Suprapubic skin (tissue), 4 donors: ENCODE data around the gene EYA2.

Experiments used
- POLR2A ChIP-seq, 2 donors: fragments of 450-650 bp; IDR thresholded peaks; one replicate each; pipeline ENCODE4 v1.6.1; 2017; ENCODE audit warnings: antibody characterized with exemption in 2 of 2, mild to moderate bottlenecking in 2 of 2, moderate library complexity in 2 of 2
- POLR2AphosphoS5 ChIP-seq, 3 donors: sonication (generic); formaldehyde crosslinking; IDR thresholded peaks; one replicate each; pipeline ENCODE4 v1.6.1; 2017; ENCODE audit warnings: antibody characterized with exemption in 3 of 3
- TF ChIP-seq, protein P1 (sequence below), 2 donors: fragments of 200-600 bp in 1 of 2; fragments of 450-650 bp in 1 of 2; sonication (generic) in 1 of 2; IDR thresholded peaks; one replicate each; pipeline ENCODE4 v1.5.1; 2016 to 2019; ENCODE audit warnings: antibody characterized with exemption in 2 of 2, mild to moderate bottlenecking in 1 of 2, moderate library complexity in 1 of 2

DNA sequence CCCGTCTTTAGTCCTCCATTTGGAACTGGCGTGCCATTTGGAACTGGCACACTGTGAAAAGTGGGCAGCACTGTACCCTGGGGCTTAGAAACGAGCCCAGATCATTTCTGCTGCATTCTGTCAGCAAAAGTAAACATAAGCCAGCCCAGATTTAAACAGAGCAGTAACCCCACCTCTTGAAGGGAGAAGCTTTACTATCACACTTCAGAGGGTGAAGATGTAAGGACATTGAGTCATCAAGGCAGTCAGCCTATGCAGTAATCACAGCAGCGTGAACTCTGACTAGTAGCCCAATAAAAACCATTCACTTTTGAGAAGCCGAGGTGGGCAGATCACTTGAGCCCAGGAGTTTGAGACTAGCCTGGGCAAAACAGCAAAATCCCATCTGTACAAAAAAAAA, 216.9 kb downstream of the EYA2 start:
- TF ChIP-seq, protein P1, sequence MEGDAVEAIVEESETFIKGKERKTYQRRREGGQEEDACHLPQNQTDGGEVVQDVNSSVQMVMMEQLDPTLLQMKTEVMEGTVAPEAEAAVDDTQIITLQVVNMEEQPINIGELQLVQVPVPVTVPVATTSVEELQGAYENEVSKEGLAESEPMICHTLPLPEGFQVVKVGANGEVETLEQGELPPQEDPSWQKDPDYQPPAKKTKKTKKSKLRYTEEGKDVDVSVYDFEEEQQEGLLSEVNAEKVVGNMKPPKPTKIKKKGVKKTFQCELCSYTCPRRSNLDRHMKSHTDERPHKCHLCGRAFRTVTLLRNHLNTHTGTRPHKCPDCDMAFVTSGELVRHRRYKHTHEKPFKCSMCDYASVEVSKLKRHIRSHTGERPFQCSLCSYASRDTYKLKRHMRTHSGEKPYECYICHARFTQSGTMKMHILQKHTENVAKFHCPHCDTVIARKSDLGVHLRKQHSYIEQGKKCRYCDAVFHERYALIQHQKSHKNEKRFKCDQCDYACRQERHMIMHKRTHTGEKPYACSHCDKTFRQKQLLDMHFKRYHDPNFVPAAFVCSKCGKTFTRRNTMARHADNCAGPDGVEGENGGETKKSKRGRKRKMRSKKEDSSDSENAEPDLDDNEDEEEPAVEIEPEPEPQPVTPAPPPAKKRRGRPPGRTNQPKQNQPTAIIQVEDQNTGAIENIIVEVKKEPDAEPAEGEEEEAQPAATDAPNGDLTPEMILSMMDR (IDR thresholded peaks at IDR 0.05), result no peak
- TF ChIP-seq POLR2A (IDR thresholded peaks at IDR 0.05), result no peak
- no peak for TF ChIP-seq POLR2AphosphoS5 (IDR thresholded peaks at IDR 0.05)
